ENCODE measurements around the gene AGRN. TPM values are rescaled to one million over a fixed set of nuclear protein-coding genes. Genes with fewer than 3 reads are reported as not detected.
A peak's percentile ranks its signal among the peaks of the same experiment; 100 is the strongest.

Gene AGRN
- total RNA-seq, 4 donors from 2014 or later, result 68.3 to 147 (median 129) TPM

- H3K27ac ChIP-seq, result no peak overlapping the region
- no peaks in the 10 kb centered on the region for H3K27me3 ChIP-seq
- H3K36me3 ChIP-seq, result no peaks in the 10 kb centered on the region
- WGBS, 2 donors, result 25 to 33% methylated on average over 13 to 17 of the region's 73 CpGs
- intact Hi-C loops (cut with DNase I), result no loop called here
- H3K4me1 ChIP-seq, result peaks cover 12 to 22% of the 10 kb centered on the region in 2 donors
- TF ChIP-seq CTCF (IDR thresholded peaks at IDR 0.05), result peak; percentile 34 to 88 (median 60)
- TF ChIP-seq POLR2A (IDR thresholded peaks at IDR 0.05), result peak in 1 of 2 donors; percentile 9
- H3K4me3 ChIP-seq (replicated peaks in 1 of 3), result peak overlapping the region in 1 of 3 donors; percentile 34
- H3K9me3 ChIP-seq, result no peaks in the 10 kb centered on the region
- peak; percentile 96 to 97 for DNase-seq
These were observed 13.2 kb downstream of the AGRN start for GRCh38 chr1:1033009-1033587.

GRCh38 chr1:1033731-1034438, 14.0 kb downstream of the AGRN start:
- WGBS, 2 donors, result 22 to 28% methylated on average over 25 to 40 of the region's 71 CpGs
- peaks cover 12 to 22% of the 10 kb centered on the region in 2 donors for H3K4me1 ChIP-seq
- H3K9me3 ChIP-seq, result no peaks in the 10 kb centered on the region
- H3K4me3 ChIP-seq (replicated peaks in 1 of 3), result peak overlapping the region in 2 of 3 donors; percentile 9 to 34
- no peaks in the 10 kb centered on the region for H3K27me3 ChIP-seq
- intact Hi-C loops (cut with DNase I), result no loop called here
- TF ChIP-seq POLR2A (IDR thresholded peaks at IDR 0.05), result no peak
- no peak for TF ChIP-seq CTCF (IDR thresholded peaks at IDR 0.05)
- no peak for DNase-seq
- H3K27ac ChIP-seq, result no peak overlapping the region
- H3K36me3 ChIP-seq, result no peaks in the 10 kb centered on the region

GRCh38 chr1:1034439-1034781, 14.5 kb downstream of the AGRN start:
- no peak for TF ChIP-seq POLR2A (IDR thresholded peaks at IDR 0.05)
- TF ChIP-seq CTCF (IDR thresholded peaks at IDR 0.05), result peak in 1 of 6 experiments; percentile 17
- intact Hi-C loops (cut with DNase I), result no loop called here
- H3K9me3 ChIP-seq, result no peaks in the 10 kb centered on the region
- H3K27ac ChIP-seq, result no peak overlapping the region
- no peaks in the 10 kb centered on the region for H3K27me3 ChIP-seq
- no peaks in the 10 kb centered on the region for H3K36me3 ChIP-seq
- DNase-seq, result peak; percentile 66 to 68
- H3K4me1 ChIP-seq, result peaks cover 12 to 24% of the 10 kb centered on the region in 2 donors
- no peak overlapping the region for H3K4me3 ChIP-seq (replicated peaks in 1 of 3)
- 67% methylated on average over 3 of the region's 30 CpGs; no CpG with 5 or more reads in 1 of the 2 donors for WGBS, 2 donors

- Histone ChIP-seq H3K36me3 (no peaks in the 10 kb centered on the region), H3K4me1 (peaks cover 19 to 34% of the 10 kb centered on the region in 2 donors), H3K4me3 (replicated peaks in 1 of 3) (no peak overlapping the region), H3K27ac (no peak overlapping the region), H3K27me3 (no peaks in the 10 kb centered on the region), H3K9me3 (no peaks in the 10 kb centered on the region)
- no peak for DNase-seq
- WGBS, 2 donors, result 90 to 94% methylated on average over 9 to 16 of the region's 19 CpGs
- intact Hi-C loops (cut with DNase I), result no loop called here
- TF ChIP-seq CTCF (IDR thresholded peaks at IDR 0.05), result no peak
- TF ChIP-seq POLR2A (IDR thresholded peaks at IDR 0.05), result no peak
These were observed 15.5 kb downstream of the AGRN start for GRCh38 chr1:1035291-1035943.

Data from thyroid gland (tissue), 4 donors.